ELR (cell line): Measurements from ENCODE around the gene XYLT1.
"Not testable (repeated sequence)": the region's sequence is repeated elsewhere in the genome, so short reads cannot be mapped to it uniquely, and the experiment has no call there.

ENCODE experiments used
- DNase-seq: peaks from one replicate; pipeline ENCODE4 v3.0.0-alpha.2; 2015; ENCODE audit warnings: low read depth

The XYLT1 gene

DNA sequence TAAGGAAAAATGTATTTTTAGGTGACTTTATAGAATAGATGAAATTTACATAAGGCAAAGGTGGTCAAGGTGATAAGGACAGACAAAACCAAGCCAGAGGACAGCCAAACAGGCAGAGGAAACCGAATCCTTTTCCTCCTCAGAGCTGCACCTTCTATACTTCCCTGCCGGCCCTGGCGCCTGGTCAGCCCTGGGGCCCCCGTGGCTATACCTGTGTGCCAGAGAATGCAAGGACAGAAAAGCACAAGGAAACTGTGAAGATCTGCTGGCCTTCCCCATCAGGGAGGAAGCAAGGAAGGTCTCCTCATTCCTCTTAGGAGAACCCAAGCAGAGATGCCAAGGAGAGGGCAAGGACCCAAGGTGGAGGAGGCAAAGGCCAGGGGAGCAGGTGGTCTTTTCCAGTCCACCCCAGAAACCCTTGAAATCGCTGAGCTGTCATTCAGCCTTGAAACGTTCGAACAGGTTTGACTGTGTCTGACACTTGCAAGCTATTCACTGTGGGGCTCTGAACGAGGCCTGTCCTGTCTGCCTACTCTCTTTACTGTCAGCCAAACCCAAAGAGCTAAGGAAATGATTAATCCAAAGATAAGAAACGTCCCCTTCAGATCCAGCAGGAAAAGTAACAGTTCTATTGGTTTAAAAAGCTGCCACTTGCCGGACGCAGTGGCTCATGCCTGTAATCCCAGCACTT is 114.4 kb downstream of the XYLT1 start:
- DNase-seq, result no peak

DNA sequence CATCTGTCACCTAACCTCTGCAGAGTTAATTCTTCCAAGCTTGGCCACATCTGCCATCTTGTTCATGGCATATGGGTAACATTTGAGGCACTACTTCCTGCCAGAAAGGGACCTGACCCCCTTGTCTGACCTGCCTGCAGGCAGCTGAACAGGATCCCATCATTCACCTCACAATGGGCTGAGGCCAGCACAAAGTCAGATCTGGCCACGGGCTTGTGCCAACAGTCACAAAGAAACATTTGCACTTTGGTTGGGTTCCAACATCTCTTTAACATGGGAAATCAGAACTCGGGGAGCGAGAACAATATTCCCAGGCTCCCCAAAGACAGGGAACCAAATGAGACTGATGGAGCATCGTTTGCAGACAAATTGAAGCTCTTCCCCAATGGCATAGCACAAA is 116.1 kb downstream of the XYLT1 start:
- no peak for DNase-seq

DNA sequence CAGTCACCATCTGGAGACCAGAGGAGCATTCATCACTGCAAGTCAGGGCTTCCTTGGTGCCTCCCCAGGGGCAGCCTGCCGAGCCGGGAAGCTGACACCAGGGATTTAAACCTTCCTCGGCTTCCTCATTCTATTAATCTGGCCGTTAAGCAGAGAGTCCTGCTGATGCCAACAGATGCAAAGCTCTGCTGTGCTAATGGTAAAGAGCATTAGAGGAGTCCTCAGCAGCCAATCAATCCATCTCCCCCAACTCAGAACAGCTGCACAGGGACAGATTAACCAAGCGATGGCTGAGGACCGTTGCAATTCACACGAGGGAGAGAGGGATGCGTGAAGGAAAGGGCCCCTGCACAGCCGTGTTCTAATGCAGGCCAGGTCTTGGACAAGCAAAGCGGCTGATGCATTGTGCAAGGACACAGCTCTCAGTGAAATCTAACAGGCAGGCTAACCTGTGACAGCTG is 116.6 kb downstream of the XYLT1 start:
- DNase-seq, result no peak

DNA sequence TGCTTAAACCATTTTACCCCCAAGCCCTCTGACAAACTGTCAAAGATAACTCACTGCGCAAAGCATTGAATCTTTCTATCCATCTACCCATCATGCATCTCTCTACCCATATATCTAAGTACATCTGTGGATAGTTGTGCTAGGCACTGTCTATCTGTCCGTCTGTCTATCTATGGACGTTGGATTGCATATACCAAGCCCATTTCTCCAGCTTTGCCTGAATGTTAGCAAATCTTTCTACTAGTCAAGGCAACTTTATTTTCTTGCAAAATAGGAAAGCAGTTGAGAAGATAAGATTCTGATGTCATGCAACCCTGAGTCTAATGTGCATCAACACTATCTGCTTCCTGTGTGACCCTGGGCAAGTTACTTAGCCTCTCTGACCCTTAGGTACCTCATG is 117.2 kb downstream of the XYLT1 start:
- no peak for DNase-seq

DNA sequence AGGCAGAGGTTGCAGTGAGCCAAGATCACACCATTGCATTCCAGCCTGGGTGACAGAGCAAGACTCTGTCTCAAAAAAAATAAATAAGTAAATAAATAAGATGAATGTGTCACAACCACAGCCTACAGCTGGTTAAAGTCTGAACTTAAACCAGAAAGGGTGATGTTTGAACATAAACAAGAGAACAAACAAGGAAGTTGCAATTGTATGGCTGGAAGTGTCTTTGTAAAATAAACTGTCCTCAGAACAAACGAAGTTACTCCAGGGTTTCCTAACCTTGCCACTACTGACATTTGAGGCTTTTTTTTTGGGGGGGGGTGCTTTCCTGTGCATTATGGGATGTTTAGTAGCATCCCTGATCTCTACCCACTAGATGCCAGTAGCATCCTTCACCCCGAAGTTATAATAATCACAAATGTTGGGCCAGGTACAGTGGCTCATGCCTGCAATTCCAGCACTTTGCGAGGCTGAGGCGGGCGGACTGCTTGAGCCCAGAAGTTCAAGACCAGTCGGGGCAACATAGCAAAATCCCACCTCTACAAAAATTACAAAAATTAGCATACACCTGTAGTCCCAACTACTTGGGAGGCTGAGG is 119.2 kb downstream of the XYLT1 start:
- DNase-seq, result no peak

DNA sequence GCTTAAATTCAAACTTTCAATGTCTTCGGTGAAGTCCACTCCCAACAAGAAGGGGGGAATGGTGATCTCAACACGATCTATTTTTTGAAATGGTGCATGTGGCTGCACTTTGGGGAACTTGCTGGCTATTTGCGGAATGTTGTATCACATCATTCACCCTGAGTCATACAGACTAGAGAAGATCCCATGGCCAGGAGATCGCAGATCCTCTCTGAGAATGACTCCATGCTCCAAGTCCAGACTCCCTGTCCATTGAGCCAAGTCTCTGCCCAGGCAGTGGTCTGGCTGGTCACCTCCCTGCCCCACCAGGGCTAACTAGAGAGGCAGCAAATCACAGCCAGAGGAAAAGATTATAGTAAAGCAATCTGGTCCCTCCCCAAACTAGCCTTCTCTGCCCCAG is 120.6 kb downstream of the XYLT1 start:
- peak; percentile 15 for DNase-seq

DNA sequence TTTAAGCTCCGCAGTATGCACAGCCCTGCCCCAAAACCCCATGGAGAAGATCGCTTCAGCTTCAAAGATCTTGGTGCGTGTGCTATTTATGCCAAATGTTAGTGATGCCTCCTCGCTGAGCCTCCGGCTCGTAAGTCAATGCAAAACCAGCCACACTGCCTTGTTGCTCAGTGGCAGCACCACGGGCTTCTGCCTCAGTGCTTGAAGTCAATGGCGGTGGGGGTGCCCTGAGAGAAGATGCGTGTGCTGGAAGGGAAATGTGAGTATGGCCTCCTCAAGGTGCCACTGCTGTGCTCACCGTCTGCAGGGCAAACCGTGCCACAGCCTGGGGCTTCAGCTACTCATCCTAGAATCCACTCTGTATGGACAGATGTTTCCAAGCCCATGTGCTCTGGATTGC is 121.9 kb downstream of the XYLT1 start:
- no peak for DNase-seq

DNA sequence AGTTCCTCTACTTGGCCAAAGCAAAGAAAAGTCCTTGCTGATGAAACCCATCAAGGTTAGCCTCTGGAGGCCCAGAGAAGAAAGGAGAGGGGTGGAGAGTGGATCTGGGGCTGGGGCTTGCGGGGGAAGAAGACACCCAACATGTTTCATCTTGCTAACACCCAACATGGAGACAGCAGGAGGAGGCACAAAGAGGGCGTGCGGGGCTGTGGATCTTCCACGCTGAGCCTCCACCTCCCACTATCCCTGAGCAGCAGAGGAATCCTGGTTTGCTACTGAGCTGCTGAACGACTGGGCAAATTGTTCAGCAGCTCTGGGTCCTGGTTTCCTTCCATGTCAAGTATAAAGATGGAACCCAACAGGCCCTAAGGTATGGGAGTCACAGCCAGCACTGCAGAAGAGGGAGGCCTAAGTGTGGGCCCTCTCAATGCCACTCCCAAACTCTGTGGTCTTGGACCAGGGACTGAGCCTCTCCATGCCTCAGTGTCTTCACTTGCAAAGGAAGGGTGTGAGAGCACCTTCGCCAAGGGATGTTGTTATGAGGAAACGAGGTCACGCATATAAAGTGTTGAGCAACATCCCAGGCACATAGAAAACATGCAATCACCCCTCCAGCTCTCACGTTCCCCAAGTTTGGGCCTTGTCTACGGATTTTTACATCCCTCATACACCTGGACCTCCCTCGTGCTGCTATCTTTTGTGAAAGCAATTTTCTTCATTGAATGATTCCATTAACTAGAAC is 122.5 kb downstream of the XYLT1 start:
- DNase-seq, result no peak

DNA sequence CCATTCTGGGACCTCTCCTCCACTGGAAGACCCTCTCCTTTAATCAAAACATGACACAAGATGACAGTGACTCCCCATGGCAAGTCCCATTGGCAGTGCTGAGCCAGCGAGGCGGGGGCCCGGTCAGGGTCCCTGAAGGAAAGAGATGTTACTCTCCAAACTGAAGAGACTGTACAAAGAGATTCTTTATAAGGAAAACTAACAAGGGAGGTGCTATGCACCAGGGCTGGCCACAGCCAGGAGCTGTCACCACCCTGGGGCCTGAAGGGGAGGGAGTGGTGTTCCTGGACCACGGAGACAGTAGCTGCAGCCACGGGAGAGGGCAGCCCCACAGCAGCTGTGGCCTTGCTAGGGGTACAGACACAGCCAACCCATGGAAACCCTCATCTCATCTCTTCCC is 123.1 kb downstream of the XYLT1 start:
- DNase-seq, result no peak

DNA sequence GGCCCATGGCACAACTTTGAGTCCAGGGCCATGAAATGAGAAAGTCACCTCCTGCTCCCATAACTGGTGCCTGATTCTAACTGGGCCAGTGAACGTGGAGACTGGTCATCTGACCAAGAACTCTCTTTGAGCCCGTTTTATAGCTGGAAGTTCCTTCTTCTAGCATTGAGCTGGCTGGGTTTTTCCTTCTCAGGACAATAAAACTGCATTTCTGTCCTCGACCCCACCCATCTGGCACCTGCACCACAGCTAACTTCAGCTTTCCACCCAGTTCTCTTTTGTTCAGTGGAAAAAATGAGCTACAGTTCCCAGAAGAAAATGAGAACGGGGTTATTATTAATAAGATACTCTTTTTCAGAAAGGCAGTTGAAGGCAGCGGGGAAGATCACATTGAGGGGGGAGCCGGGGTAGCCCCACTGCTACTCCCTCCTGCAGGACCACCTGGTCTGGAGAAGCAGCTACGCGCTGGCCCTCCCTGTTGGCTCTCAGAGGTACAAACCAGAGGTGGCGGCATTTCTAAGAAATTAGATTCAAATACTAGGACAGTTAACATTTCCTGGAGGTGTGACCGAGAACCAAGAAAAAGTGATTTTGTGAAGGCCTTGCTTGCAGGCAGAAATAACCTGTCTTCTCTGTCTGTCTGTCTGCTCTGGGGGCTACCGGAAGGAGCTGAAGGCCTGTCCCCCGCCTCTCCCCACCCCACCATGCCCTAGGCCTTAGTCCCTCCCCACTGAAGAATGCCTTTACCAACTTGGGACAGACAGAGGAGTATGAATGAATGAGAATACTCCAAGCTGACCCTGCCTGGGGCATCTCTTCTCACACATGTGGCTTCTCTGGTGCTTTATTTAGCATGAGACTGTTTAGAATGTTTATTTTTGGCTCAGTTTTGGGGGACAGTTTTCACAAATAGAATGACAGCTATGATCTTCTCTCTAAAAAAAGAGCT is 123.9 kb downstream of the XYLT1 start:
- DNase-seq, result no peak

DNA sequence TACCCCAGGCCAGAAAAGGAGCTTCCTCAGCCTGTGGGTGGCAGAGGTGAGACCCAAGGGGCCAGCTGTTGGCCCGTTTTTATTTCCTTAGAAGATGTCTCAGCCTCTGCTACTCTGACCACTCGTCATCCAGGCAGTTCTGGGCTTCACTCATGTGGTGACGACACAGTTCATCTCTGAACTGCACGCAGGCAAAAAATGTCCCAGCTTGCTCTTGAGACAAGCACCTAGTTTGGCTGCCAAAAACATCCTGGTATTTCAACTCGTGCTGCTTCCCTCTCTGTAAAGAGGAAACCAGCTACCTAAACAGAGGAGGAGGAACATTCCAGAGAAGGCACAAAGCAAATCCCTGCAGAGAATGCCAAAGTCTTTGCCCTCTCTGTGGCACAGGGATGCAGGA is 125.7 kb downstream of the XYLT1 start:
- DNase-seq, result no peak

DNA sequence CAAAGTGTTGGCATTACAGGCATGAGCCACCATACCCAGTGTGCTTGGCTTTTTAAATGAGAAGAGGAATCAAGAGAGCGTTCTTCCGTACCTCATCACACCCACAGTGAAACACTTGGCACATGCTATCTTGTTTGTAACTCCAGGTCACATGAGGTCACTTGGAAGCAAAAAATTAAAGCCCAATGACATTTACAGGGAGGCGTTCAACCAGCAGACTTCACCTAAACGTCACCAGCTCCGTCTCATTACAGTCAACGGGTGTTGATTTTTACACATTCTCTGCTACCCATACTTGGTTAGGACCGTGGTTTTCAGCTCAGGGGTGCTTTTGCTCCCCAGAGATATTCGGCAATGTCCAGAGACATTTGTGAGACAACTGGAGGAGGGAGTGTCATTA is 127.0 kb downstream of the XYLT1 start:
- no peak for DNase-seq

DNA sequence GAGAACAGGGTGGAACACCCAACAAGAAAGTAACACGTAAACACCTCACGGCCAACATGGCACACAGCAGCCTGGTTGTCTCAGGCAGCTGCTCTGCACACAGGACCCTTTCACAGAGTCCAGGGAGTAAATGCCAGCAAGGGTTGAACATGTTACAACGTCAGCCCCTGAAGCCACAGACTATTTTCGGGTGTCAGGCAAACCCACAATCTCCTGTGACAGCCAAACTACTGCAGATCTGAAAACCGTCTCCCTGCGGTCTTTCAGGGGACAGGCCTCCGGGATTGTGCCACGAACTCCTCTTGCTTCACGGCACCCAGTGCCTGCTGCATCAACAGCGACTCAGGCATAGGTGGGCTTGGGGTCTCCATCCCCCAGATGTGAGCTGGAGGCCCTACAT is 127.7 kb downstream of the XYLT1 start:
- no peak for DNase-seq

DNA sequence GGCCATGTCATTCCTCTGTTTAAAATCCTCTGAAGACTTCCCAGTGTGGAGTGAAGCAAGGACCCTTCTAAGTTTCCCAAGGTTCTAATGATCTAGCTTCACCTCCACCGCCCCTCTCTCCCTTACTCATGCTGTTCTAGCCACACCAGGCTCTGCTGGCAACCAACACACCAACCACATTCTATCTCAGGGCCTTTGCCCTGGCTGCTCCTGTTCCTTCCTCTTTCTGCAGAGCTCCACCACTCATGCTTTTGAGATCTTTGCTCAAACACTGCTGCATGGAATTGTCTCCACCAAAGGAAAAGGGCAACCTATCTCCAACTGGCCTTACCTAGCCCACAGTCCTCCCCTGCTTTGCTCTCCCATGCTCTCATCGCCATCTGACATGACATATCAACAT is 128.7 kb downstream of the XYLT1 start:
- DNase-seq, result no peak

DNA sequence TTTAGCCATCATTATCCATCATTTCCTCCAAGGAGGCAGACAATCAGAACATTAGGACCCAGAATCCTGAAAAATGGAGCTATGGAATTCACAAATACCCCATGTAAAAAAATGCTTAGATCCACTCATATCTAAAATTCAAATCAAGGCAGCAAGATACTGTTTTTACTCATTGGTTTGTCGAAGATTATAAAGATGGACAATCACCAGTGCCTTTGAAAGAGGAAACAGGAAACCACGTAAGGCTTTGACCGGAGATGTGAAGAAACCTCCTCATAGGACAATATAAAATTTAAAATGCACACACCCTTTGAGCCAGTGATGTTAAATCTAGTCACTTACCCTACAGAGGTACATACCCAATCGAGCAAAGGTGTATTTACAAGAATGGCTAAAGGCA is 130.0 kb downstream of the XYLT1 start:
- no peak for DNase-seq

DNA sequence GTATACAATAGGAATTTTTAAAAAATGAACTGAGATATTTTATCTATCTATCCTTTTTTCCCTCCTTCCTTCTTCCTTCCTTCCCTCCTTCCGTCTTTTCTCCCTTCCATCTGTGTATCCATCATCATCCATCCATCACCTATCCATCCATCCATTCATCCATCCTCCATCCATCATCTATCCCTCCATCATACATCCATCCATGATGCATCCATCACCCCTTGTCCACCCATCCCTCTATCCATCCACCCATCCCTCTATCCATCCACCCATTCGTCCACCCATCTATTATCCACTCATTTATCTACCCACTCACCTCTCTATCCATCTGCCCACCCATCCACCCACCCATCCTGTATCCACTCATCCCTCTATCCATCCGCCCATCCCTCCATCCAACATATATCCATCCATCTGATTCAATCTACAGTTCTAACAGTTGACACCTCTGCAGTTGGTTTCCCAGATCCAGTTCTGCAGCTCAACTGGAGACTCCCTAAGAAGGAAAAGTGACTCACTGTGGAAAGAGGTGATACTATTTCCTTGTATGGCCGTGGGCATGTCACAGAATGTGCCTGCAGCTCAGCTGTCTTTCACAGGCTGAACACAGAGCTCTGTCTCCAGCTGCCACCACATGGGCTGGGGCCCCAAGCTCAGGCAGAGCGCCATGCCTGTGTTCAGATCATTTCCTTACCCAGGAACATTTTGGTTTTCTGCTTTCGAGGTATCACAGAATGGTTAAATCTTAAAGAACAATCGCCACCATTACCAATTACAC is 130.8 kb downstream of the XYLT1 start:
- DNase-seq, result peak; percentile 16

DNA sequence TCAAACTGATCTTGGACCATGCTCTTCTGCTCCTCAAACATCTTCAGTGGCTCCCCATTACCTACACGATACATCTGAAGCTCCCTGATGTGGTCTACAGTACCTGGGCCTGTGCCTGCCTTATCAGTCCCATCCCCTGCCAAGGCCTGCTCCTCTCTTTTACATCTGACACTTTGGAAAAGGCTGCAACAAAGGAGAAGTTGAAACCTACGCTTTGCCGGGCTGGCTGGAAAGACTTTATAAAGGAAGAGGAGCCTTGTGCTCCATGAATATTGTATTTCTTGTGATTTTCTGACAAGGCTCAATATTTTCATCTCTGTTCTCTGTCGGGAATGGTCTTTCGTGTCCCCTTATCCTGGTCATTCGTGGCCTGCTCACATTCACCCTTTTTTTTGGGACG is 132.5 kb downstream of the XYLT1 start:
- DNase-seq, result no peak

DNA sequence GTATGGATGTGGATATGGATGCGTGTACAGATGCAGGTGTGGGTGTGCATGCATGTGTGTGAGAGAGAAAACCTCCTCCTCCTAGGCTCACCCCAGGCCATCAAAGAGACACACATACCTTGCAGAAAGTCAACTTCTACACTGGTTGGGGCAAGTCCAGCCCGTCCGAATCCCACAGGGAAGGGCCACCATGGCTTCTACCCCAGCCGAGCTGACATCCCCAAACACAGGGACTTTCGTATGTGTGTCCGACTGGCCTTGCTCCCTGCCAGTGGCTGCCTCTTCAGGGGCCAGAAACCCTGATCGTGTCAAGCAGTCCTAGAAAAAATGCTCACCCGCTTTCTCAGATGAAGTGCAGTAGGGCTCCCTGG is 134.2 kb downstream of the XYLT1 start:
- no peak for DNase-seq

DNA sequence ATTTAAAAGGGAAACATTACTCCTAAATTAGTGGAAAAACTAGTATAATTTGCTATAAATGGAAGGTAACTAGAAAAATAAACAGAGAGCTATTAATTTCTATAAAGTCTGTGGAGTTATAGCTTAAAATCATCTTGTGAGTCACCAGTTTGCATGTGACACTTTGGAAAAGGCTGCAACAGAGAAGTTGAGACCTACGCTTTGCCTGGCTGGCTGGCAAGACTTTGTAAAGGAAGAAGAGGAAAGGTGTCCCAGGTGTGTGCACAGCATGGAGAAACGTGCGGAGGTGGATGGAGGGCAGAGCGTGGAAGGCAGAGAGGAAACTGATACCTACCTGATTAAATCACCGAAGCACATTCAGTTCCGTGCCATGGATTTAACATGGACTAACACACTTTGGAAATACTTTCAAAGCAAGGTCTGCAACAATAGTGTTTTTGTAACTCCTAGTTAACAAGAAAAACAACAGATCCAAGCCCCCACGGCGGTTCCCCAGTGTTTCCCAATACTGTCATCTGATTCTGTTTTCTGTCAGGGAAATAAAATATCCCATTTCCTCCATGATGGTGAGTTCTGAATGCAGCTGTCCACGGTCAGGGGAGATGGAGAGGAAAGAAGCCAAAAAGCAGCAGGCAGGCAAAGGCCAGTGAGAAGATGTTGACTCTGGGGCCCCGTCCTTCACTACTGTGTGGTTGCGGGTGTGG is 134.8 kb downstream of the XYLT1 start:
- no peak for DNase-seq

DNA sequence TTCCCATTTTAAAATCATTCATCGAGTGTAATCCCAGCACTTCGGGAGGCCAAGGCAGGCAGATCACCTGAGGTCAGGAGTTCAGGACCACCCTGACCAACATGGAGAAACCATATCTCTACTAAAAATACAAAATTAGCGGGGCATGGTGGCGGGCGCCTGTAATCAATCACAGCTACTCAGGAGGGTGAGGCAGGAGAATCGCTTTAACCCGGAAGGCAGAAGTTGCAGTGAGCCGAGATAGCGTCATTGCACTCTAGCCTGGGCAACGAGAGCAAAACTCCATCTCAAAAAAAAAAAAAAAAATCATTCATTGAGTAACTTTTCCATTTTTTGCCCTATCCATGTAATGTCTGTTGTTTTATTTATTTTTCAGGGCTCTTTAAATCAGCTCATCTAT is 135.4 kb downstream of the XYLT1 start:
- not testable (repeated sequence) for DNase-seq

DNA sequence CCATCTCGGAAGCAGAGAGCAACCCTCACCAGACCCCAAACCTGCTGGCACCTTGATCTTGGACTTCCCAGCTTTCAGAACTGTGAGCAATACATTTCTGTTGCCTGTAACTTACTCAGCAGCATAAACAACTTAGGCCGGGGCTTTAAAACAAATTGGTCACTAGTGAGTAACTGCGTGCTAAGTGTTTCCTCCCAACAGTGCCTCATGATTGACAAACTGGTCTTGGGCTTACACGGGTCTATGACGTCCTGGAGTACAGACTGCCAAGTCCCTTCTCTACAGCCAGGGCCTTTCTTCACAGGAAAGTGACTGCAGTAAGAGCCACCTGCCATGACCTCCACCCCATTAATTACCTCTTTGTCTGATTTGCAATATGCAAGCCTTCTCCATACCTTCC is 136.7 kb downstream of the XYLT1 start:
- peak; percentile 83 for DNase-seq
